HEK293 (cell line): ENCODE measurements around the gene YAF2.
"Not testable (repeated sequence)": the region's sequence is repeated elsewhere in the genome, so short reads cannot be mapped to it uniquely, and the experiment has no call there.

ENCODE experiments used
- CTCF ChIA-PET: fragments of 350-600 bp; formaldehyde crosslinking; extraction: SDS; loops from one replicate; lab custom pipeline; 2021; ENCODE audit warnings: antibody characterized with exemption; lab: Yijun Ruan, JAX
- POLR2A ChIA-PET: fragments of 300-600 bp; formaldehyde crosslinking; extraction: SDS; loops from one replicate; lab custom pipeline; 2020; ENCODE audit warnings: antibody characterized with exemption, inconsistent platforms; lab: Yijun Ruan, JAX
- H3K27ac ChIP-seq: fragments of 200-500 bp; sonication (Bioruptor generic); 2 replicates; pipeline ENCODE4 v1.5.1; 2014; ENCODE audit warnings: low read depth, low read length, control low read depth, inconsistent platforms; ENCODE audit errors: extremely low read depth
- H3K36me3 ChIP-seq, 2 experiments: fragments of 200-500 bp in 1 of 2; sonication (Bioruptor generic) in 1 of 2; 1 replicate in 1 of 2; 2 replicates in 1 of 2; pipeline ENCODE4 v1.5.1; 2014 to 2017; ENCODE audit warnings: inconsistent platforms in 2 of 2, low read length in 2 of 2; ENCODE audit not compliant: control insufficient read depth in 2 of 2, insufficient read depth in 1 of 2
- H3K4me1 ChIP-seq: fragments of 200-500 bp; sonication (Bioruptor generic); 2 replicates; pipeline ENCODE4 v1.5.1; 2014; ENCODE audit warnings: mild to moderate bottlenecking, low read length, inconsistent platforms; ENCODE audit not compliant: control insufficient read depth, insufficient read depth
- H3K4me3 ChIP-seq: 2 replicates; pipeline ENCODE4 v1.5.1; 2011; ENCODE audit warnings: low read depth, mild to moderate bottlenecking, control low read depth, low read length, moderate library complexity
- H3K9me3 ChIP-seq: fragments of 200-500 bp; sonication (Bioruptor generic); 2 replicates; pipeline ENCODE4 v1.5.1; 2014; ENCODE audit warnings: low read depth, low read length, inconsistent platforms; ENCODE audit not compliant: control insufficient read depth, insufficient read depth
- FEZF1 ChIP-seq: fragments of 450-650 bp; formaldehyde crosslinking; IDR thresholded peaks from 2 replicates; pipeline ENCODE4 v1.5.1; 2016; ENCODE audit warnings: missing biosample characterization, missing genetic modification characterization
- GLI2 ChIP-seq: fragments of 450-650 bp; formaldehyde crosslinking; IDR thresholded peaks from 2 replicates; pipeline ENCODE4; 2017; ENCODE audit warnings: missing biosample characterization, missing genetic modification characterization, low read depth, borderline replicate concordance
- GLI4 ChIP-seq: fragments of 450-650 bp; formaldehyde crosslinking; IDR thresholded peaks from 2 replicates; pipeline ENCODE4 v1.5.1; 2016; ENCODE audit warnings: missing biosample characterization, missing genetic modification characterization
- HOXD13 ChIP-seq: sonication (generic); formaldehyde crosslinking; IDR thresholded peaks from 2 replicates; pipeline ENCODE4 v1.8.0; 2022; ENCODE audit warnings: missing genetic modification reagents, borderline replicate concordance
- ZNF175 ChIP-seq: fragments of 450-650 bp; formaldehyde crosslinking; IDR thresholded peaks from 2 replicates; pipeline ENCODE4 v1.5.1; 2016; ENCODE audit warnings: missing biosample characterization, missing genetic modification characterization
- ZNF214 ChIP-seq: fragments of 450-650 bp; formaldehyde crosslinking; IDR thresholded peaks from 2 replicates; pipeline ENCODE4 v1.5.1; 2017; ENCODE audit warnings: missing biosample characterization, mild to moderate bottlenecking, missing genetic modification characterization, borderline replicate concordance
- ZNF274 ChIP-seq, 2 experiments: fragments of 200-500 bp in 1 of 2; fragments of 450-650 bp in 1 of 2; sonication (Bioruptor generic) in 1 of 2; formaldehyde crosslinking in 1 of 2; IDR thresholded peaks; 2 replicates each; pipeline versions ENCODE4 v1.5.1 to v1.6.1; 2014 to 2016; ENCODE audit warnings: borderline replicate concordance in 1 of 2, inconsistent platforms in 1 of 2, low read length in 1 of 2, missing biosample characterization in 1 of 2, missing genetic modification characterization in 1 of 2
- ZNF37A ChIP-seq: fragments of 450-650 bp; IDR thresholded peaks from 2 replicates; pipeline ENCODE4 v1.5.1; 2018; ENCODE audit warnings: missing biosample characterization, missing genetic modification characterization
- ZNF404 ChIP-seq: fragments of 450-650 bp; formaldehyde crosslinking; IDR thresholded peaks from 2 replicates; pipeline ENCODE4 v1.5.1; 2017; ENCODE audit warnings: missing biosample characterization, missing genetic modification characterization
- ZNF830 ChIP-seq: fragments of 450-650 bp; IDR thresholded peaks from 2 replicates; pipeline ENCODE4 v1.5.0; 2018; ENCODE audit warnings: missing biosample characterization, missing genetic modification characterization, low read depth, mild to moderate bottlenecking, moderate library complexity
- ZXDB ChIP-seq: fragments of 450-650 bp; formaldehyde crosslinking; IDR thresholded peaks from 2 replicates; pipeline ENCODE4 v1.5.1; 2016; ENCODE audit warnings: missing biosample characterization, missing genetic modification characterization
- TF ChIP-seq, protein P1 (sequence below): fragments of 450-650 bp; formaldehyde crosslinking; IDR thresholded peaks from 2 replicates; pipeline ENCODE4 v1.5.1; 2016; ENCODE audit warnings: missing biosample characterization, missing genetic modification characterization
- TF ChIP-seq, protein P2 (sequence below): fragments of 450-650 bp; formaldehyde crosslinking; IDR thresholded peaks from 2 replicates; pipeline ENCODE4 v1.5.1; 2016; ENCODE audit warnings: missing biosample characterization, missing genetic modification characterization, borderline replicate concordance
- TF ChIP-seq, protein P3 (sequence below): fragments of 450-650 bp; formaldehyde crosslinking; IDR thresholded peaks from 2 replicates; pipeline ENCODE4 v1.5.1; 2016; ENCODE audit warnings: missing biosample characterization, missing genetic modification characterization
- TF ChIP-seq, protein P4 (sequence below): fragments of 450-650 bp; formaldehyde crosslinking; IDR thresholded peaks from 2 replicates; pipeline ENCODE4 v1.5.1; 2016; ENCODE audit warnings: missing biosample characterization, missing genetic modification characterization

The YAF2 gene

DNA sequence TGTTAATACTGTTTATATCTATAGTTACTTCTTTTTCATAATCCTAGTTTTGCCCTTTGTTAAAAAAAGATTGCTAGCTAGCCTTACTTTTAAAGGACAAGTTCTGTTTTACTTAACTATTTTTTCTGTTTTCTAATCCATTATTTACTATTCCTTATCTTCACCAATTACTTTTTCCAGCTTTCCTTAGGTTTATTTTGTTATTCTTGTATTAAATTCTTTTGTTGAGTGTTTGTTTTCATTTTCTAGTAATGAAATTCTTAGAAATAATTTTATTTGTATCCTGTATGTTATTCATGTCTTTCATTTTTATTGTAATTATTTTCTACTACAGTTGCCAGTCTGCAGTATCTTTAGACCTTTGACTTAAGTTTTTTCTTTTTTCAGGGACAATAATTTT lies 47.7 kb downstream of the YAF2 start (continued):
- TF ChIP-seq GLI2 (tag by site-specific recombination) (no peak), ZNF830 (tag by site-specific recombination) (no peak), GLI4 (tag by site-specific recombination) (no peak), ZNF214 (tag by site-specific recombination) (no peak)
- TF ChIP-seq, protein P1, sequence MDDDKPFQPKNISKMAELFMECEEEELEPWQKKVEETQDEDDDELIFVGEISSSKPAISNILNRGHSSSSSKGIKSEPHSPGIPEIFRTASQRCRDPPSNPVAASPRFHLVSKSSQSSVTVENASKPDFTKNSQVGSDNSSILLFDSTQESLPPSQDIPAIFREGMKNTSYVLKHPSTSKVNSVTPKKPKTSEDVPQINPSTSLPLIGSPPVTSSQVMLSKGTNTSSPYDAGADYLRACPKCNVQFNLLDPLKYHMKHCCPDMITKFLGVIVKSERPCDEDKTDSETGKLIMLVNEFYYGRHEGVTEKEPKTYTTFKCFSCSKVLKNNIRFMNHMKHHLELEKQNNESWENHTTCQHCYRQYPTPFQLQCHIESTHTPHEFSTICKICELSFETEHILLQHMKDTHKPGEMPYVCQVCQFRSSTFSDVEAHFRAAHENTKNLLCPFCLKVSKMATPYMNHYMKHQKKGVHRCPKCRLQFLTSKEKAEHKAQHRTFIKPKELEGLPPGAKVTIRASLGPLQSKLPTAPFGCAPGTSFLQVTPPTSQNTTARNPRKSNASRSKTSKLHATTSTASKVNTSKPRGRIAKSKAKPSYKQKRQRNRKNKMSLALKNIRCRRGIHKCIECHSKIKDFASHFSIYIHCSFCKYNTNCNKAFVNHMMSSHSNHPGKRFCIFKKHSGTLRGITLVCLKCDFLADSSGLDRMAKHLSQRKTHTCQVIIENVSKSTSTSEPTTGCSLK = no peak
- TF ChIP-seq, protein P2, sequence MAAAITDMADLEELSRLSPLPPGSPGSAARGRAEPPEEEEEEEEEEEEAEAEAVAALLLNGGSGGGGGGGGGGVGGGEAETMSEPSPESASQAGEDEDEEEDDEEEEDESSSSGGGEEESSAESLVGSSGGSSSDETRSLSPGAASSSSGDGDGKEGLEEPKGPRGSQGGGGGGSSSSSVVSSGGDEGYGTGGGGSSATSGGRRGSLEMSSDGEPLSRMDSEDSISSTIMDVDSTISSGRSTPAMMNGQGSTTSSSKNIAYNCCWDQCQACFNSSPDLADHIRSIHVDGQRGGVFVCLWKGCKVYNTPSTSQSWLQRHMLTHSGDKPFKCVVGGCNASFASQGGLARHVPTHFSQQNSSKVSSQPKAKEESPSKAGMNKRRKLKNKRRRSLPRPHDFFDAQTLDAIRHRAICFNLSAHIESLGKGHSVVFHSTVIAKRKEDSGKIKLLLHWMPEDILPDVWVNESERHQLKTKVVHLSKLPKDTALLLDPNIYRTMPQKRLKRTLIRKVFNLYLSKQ (tag by site-specific recombination) = no peak

DNA sequence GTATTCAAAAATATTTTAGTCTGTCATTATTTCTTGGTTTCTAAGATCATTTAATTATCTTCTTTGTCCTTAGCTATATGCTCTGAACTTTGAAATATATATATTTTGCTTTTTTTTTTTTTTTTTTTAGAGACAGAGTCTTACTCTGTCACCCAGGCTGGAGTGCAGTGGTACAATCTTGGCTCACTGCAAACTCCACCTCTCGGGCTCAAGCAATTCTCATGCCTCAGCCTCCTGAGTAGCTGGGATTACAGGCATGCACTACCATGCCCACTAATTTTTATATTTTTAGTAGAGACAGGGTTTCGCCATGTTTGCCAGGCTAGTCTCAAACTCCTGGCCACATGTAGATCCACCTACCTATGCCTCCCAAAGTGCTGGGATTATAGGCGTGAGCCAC lies 49.8 kb downstream of the YAF2 start:
- POLR2A ChIA-PET = not testable (repeated sequence)
- TF ChIP-seq, protein P3, sequence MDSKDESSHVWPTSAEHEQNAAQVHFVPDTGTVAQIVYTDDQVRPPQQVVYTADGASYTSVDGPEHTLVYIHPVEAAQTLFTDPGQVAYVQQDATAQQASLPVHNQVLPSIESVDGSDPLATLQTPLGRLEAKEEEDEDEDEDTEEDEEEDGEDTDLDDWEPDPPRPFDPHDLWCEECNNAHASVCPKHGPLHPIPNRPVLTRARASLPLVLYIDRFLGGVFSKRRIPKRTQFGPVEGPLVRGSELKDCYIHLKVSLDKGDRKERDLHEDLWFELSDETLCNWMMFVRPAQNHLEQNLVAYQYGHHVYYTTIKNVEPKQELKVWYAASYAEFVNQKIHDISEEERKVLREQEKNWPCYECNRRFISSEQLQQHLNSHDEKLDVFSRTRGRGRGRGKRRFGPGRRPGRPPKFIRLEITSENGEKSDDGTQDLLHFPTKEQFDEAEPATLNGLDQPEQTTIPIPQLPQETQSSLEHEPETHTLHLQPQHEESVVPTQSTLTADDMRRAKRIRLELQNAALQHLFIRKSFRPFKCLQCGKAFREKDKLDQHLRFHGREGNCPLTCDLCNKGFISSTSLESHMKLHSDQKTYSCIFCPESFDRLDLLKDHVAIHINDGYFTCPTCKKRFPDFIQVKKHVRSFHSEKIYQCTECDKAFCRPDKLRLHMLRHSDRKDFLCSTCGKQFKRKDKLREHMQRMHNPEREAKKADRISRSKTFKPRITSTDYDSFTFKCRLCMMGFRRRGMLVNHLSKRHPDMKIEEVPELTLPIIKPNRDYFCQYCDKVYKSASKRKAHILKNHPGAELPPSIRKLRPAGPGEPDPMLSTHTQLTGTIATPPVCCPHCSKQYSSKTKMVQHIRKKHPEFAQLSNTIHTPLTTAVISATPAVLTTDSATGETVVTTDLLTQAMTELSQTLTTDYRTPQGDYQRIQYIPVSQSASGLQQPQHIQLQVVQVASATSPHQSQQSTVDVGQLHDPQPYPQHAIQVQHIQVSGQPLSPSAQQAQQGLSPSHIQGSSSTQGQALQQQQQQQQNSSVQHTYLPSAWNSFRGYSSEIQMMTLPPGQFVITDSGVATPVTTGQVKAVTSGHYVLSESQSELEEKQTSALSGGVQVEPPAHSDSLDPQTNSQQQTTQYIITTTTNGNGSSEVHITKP (tag by site-specific recombination) = peak; percentile 78
- TF ChIP-seq, all 188 proteins: peak for 1; not testable (repeated sequence) for 187
- H3K27ac ChIP-seq, H3K4me3 ChIP-seq, H3K9me3 ChIP-seq, H3K4me1 ChIP-seq, H3K36me3 ChIP-seq: not testable (repeated sequence)
- CTCF ChIA-PET = interaction anchor here (0.7 kb wide), 1 partner anchor 47 kb away, joined by 6 read pairs; no protein-coding TSS in a partner anchor

DNA sequence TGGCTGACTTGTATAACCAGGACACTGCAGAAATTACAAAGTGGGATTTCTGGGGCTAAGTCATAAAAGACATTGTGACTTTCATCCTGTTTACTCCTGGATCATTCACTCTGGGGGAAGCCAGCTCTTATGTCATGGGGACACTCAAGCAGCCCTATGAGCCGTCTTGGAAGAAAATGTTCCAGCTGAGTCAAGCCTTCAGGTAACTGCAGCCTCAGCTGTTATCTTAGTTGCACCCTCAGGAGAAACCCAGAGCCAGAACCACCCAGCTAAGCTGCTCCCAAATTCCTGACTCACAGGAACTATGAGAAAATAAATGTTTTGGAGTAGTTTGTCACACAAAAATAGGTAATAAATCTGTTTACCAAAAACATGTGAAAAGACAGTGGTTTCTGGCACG lies 50.2 kb downstream of the YAF2 start:
- H3K4me3 ChIP-seq = no peak overlapping the region
- CTCF ChIA-PET = interaction anchor here (0.6 kb wide), 1 partner anchor 192 kb away, joined by 3 read pairs; no protein-coding TSS in a partner anchor
- H3K27ac ChIP-seq = no peak overlapping the region
- H3K36me3 ChIP-seq = peaks cover 0 to 4% of the 10 kb centered on the region in 2 experiments; a peak in 1 of 3 replicates
- TF ChIP-seq ZNF175 (tag by site-specific recombination) (no peak), ZNF404 (tag by site-specific recombination) (no peak), FEZF1 (no peak), ZNF37A (tag by site-specific recombination) (no peak), HOXD13 (no peak), ZNF274 (IDR thresholded peaks at IDR 0.05; ENCODE audit: low read length) (no peak), ZNF274 (tag by site-specific recombination; IDR thresholded peaks at IDR 0.05; ENCODE audit: borderline replicate concordance) (no peak), ZXDB (no peak)
- TF ChIP-seq, protein P4, sequence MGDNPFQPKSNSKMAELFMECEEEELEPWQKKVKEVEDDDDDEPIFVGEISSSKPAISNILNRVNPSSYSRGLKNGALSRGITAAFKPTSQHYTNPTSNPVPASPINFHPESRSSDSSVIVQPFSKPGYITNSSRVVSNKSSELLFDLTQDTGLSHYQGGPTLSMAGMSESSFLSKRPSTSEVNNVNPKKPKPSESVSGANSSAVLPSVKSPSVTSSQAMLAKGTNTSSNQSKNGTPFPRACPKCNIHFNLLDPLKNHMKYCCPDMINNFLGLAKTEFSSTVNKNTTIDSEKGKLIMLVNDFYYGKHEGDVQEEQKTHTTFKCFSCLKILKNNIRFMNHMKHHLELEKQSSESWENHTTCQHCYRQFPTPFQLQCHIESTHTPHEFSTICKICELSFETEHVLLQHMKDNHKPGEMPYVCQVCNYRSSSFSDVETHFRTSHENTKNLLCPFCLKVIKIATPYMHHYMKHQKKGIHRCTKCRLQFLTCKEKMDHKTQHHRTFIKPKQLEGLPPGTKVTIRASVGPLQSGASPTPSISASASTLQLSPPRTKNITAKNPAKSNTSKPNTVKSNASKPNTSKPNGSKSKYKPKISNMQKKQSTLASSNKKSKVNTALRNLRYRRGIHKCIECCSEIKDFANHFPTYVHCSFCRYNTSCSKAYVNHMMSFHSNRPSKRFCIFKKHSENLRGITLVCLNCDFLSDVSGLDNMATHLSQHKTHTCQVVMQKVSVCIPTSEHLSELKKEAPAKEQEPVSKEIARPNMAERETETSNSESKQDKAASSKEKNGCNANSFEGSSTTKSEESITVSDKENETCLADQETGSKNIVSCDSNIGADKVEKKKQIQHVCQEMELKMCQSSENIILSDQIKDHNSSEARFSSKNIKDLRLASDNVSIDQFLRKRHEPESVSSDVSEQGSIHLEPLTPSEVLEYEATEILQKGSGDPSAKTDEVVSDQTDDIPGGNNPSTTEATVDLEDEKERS = no peak
- POLR2A ChIA-PET = no interaction called here
- no peaks in the 10 kb centered on the region for H3K9me3 ChIP-seq
- H3K4me1 ChIP-seq = 0 out of 2 replicates have a peak, but pooled peaks cover 7% of the 10 kb centered on the region
